Fibroblast of the aortic adventitia (primary cell): ENCODE data around the gene TTLL10. TPM values are rescaled to one million over a fixed set of nuclear protein-coding genes. Genes with fewer than 3 reads are reported as not detected.

Source experiments
- DNase-seq: peaks from one replicate; pipeline ENCODE4 v3.0.0-alpha.2; 2010; ENCODE audit warnings: low read depth
- H3K4me3 ChIP-seq: 2 replicates; pipeline ENCODE4 v1.5.1; 2011; ENCODE audit warnings: low read depth, mild to moderate bottlenecking, control low read depth, low read length, moderate library complexity
- total RNA-seq: library from RNA; depleted of rRNA; stranded (reverse); fragments of >200 nt; gene quantifications from 2 replicates; pipeline ENCODE4 v1.2.3, GENCODE V29; 2012; ENCODE audit warnings: low replicate concordance
- TF ChIP-seq, protein P1 (sequence below): IDR thresholded peaks from 2 replicates; pipeline ENCODE4 v1.5.1; 2011; ENCODE audit warnings: mild to moderate bottlenecking, low read length, control low read depth, inconsistent platforms; ENCODE audit not compliant: insufficient read depth

TTLL10 gene
- total RNA-seq, 1 donor: not detected

DNA sequence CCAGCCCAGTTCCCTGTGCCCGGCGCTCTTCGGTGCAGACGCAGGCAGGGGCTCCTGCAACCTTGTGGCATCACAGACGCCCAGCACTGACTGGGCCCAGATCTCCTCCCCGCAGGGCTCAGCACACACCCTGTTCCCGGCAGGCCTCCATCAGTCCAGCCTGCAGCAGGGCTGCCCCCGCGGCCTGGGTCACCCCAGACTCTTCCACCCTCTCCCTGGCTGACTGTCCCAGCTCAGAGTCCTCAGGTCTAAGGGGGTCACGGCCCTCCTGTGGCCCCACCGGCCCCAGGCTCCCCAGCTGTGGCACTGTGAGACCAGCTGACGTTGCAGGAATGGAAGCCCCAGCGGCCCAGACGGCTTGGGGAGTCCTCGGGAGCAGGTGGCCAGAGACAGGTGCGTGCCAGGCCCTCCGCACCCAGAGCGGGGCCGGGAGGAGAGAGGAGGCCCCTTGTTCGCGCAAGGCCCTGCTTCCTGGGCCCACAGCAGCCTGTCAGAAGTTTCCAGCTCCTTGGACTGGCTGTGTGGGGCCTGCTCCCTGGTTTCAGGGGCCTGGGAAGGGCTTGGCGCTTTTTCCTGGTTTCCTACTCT lies 62.6 kb downstream of the TTLL10 start:
- no peak overlapping the region for H3K4me3 ChIP-seq
- TF ChIP-seq, protein P1, sequence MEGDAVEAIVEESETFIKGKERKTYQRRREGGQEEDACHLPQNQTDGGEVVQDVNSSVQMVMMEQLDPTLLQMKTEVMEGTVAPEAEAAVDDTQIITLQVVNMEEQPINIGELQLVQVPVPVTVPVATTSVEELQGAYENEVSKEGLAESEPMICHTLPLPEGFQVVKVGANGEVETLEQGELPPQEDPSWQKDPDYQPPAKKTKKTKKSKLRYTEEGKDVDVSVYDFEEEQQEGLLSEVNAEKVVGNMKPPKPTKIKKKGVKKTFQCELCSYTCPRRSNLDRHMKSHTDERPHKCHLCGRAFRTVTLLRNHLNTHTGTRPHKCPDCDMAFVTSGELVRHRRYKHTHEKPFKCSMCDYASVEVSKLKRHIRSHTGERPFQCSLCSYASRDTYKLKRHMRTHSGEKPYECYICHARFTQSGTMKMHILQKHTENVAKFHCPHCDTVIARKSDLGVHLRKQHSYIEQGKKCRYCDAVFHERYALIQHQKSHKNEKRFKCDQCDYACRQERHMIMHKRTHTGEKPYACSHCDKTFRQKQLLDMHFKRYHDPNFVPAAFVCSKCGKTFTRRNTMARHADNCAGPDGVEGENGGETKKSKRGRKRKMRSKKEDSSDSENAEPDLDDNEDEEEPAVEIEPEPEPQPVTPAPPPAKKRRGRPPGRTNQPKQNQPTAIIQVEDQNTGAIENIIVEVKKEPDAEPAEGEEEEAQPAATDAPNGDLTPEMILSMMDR: no peak
- DNase-seq: no peak

GRCh38 chr1:1236945-1237873 lies 63.5 kb downstream of the TTLL10 start:
- TF ChIP-seq, protein P1: no peak
- DNase-seq: no peak
- H3K4me3 ChIP-seq: no peak overlapping the region

DNA sequence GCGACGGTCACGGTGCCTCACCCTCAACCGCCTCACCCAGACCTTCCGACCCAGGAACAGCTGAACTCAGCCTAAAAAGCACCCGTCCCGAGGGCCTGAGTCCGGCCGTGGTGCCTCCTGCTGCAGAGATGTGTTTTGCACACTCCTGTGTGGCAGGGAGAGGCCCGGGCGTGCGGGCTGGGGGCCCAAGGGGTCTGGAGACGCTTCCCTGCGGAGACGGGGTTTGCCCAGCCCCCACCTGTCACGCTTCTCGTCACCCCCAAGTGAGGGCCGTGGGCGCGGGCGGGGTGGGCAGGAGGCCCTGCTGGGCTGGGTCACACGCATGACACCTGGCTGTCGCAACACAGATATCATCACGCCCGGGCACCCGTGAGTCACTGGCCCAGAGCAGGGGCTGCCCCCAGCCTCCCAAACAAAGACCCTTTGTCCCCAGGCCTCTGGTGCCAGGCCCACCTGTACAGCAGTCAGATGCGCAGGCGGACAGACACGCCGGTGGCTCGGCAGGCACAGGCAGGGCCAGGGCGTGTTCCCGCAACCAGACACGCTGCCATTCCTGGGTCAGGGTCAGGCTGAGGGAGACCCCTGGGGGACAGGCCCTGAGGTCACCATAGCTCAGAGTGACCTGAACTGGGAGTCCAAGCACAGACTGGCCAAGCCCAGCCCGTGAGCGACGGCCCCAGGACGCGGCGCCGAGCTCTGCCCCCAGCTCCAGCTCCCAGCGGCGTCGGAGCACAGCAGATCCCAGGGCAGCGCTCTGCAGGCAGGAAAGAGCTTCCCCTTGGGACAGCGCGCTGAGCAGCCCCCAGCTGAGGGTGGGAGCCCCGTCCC lies 64.4 kb downstream of the TTLL10 start:
- H3K4me3 ChIP-seq: no peak overlapping the region
- TF ChIP-seq, protein P1: no peak
- DNase-seq: no peak

DNA sequence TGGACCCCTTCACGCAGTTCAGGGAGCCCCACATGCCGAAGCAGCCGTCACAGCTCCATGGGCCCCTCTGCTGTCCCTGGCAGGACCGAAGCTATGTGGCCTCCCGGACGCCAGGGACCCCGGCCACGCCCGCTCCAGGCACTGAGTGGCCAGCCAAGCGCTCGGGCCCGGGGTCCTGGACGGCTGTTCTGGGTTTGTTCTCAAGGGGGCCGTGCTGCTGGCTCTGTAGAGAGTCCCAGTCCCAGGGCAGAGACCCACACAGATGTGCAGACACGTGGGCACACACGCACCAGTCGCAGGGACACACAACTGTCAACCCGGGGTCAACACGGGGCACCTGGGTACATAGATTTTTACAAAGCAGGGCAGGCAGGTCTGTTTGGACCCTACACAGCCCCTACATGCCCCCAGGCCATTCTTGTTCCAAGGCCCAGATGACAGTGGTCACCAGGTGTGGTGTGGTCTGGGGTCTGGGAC lies 65.1 kb downstream of the TTLL10 start:
- H3K4me3 ChIP-seq: no peak overlapping the region
- TF ChIP-seq, protein P1: no peak
- no peak for DNase-seq

DNA sequence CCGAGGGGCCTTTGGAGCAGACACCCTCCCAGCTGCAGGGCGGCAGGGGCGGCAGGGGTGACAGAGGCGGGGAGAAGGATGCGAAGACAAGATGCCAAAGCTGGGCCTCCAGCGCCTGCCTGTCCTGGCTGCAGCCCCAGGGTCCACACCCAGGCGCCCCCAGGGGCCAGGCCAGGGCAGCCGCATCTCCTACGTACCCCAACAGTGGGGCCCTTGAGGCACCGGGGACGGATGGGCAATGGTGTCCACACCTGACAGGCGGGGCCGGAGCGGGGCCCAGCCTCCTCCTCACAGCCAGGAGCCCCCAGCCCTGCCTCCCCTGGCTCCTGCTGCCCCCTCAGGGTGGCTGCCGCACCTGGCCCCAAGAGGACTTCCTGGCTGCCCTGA lies 65.5 kb downstream of the TTLL10 start:
- no peak for DNase-seq
- H3K4me3 ChIP-seq: no peak overlapping the region
- TF ChIP-seq, protein P1: no peak

- TF ChIP-seq, protein P1: no peak
- no peak overlapping the region for H3K4me3 ChIP-seq
- no peak for DNase-seq
Measured at GRCh38 chr1:1239614-1240347, 66.1 kb downstream of the TTLL10 start.
